GM21825 (cell line): ENCODE measurements around the gene CROCC.
A peak's percentile ranks its signal among the peaks of the same experiment; 100 is the strongest.
"Not testable (repeated sequence)": the region's sequence is repeated elsewhere in the genome, so short reads cannot be mapped to it uniquely, and the experiment has no call there.

ENCODE experiments used
- ATAC-seq: cut with Tn5 transposase; IDR thresholded peaks from one replicate; pipeline ENCODE4 v1.9.1; 2021; ENCODE audit warnings: mild to moderate bottlenecking, moderate library complexity; ENCODE audit not compliant: unreplicated experiment

Gene CROCC

DNA sequence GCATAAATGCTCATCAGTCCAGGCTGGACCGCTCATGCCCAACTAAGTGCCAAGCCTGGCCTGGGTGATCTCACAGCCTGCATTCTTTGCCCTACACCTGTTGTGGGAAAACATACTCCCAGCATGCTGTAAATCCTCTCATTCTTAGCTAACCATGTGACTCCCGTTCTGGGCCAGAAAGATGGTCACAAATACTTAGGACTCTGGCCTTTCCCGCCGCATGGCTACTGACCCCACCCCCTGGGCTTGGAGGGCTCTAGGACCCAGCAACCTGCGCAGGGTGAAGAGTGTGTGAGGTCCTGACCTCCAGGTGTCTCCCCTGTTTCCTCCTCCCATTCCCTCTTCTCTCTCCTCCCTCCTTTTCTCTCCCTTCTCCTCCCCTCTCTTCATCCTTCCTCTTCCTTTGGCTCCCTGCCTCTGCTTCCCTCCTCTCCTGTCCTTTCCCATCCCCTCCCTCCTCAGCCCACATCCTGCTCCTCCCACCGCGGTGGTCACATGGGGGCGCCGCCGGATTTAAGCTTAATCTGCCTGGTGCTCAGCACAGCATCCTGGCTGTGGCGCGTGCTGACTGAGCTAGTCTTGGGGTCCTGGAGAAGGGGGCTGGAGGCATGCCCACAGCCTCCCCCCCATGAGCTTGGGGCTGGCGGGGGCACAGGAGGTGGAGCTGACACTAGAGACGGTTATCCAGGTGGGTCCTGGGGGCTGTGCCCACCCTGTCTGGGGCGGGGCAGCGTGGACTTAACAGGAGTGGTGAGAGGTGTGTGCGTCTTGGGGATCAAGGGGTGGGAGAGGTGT lies at the start of gene CROCC:
CROCC (plus strand) TSS at position 541 of the 795 bp plus-strand sequence; CDS start at position 629, 88 bp downstream.
- no peak for ATAC-seq

- not testable (repeated sequence) for ATAC-seq
Measured at GRCh38 chr1:16872152-16873075, 49.3 kb upstream of the CROCC start.

DNA sequence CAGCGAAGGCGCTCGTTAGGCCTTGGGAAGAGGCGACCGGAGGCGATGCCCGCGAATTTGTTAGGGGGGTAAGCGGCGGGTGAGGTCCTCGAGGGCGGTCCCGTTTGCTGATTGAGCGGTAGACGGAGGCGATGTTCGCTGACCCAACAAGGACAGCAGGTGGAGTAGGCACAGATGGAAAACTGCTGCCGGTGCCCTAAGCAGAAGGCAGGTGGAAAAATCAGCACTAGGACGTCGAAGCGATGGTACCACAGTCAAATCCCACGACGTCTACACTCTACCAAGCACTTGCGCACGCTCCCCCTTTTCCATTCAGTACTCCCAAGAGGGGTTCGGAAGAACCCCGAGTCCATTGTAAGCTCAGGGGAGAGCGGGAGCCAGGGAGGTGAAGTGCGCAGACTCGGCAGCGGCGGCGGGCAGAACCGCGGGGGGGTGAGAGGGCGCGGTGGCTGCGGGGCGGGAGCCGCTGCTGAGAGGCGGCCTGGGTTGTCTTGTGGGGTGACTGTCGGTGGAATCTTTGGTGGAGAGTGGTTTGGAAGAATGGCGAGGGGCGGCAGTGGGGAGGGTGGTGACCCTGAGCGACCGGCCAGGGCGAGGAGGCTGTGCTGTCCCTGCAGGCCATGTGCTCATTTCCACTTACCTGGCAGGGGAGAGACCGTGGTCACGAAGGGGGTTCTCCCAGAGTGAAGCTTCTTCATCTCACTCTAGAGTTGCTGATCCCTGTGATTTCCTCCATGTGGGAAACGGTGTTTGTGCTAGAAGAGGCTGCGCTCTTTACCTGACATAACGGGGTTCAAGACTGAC lies 48.5 kb upstream of the CROCC start:
- ATAC-seq: not testable (repeated sequence)

GRCh38 chr1:16874968-16875765 lies 46.6 kb upstream of the CROCC start:
- ATAC-seq: not testable (repeated sequence)

GRCh38 chr1:16881742-16882141 lies 40.0 kb upstream of the CROCC start:
- ATAC-seq: not testable (repeated sequence)

GRCh38 chr1:16882986-16883385 lies 38.7 kb upstream of the CROCC start:
- ATAC-seq: no peak

DNA sequence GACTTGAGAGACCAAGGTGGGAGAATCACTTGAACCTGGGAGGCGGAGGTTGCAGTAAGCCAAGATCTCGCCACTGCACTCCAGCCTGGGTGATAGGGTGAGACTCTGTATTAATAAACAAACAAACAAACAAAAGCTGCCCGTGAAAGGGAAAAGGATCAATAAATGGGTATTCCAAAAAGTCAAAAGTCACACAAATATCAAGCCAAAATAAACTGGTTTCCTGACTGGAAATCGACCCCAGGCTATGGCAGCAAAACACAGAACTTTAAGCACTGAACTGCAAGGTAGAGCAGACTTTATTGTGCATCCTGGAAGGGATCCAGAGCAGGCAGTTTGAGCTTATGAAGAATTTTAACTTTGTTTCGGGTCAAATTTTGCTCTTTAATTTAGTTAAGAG lies 37.2 kb upstream of the CROCC start:
- ATAC-seq: not testable (repeated sequence)

DNA sequence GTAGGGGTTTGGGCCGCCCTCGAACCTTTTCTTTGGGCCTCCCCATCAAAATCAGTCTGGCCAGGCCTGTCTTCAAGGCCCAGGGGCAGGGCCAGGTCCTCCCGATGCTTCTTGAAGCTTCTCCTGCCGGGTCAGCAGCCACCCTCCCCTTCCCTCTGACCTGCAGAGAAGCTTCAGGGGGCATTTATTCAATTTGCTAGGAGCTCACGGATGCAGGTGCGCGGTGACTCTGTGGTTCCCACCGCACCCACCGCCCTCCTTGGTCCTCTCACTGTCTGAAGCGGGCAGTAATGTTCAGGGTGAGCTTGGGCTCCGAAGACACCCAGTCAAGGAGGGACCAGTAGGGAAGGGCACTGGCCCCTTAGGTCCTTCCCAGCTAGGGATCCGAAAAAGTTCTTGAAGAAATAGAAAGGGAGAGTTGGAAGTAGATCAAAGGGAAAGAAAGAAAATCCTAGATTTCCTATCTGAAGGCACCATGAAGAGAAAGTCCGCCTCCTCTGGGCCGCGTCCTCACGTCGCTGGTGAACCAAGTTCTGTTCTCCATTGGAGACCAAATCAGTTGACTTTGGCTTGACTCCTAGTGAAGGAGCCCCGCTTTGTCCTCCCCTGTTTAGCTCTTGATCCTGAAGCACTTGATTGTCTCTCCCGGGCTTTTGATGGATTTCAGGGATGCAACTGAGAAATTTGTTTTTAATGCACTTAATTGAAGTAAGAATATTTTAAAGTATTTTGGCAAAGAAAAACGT lies 34.7 kb upstream of the CROCC start:
- no peak for ATAC-seq

DNA sequence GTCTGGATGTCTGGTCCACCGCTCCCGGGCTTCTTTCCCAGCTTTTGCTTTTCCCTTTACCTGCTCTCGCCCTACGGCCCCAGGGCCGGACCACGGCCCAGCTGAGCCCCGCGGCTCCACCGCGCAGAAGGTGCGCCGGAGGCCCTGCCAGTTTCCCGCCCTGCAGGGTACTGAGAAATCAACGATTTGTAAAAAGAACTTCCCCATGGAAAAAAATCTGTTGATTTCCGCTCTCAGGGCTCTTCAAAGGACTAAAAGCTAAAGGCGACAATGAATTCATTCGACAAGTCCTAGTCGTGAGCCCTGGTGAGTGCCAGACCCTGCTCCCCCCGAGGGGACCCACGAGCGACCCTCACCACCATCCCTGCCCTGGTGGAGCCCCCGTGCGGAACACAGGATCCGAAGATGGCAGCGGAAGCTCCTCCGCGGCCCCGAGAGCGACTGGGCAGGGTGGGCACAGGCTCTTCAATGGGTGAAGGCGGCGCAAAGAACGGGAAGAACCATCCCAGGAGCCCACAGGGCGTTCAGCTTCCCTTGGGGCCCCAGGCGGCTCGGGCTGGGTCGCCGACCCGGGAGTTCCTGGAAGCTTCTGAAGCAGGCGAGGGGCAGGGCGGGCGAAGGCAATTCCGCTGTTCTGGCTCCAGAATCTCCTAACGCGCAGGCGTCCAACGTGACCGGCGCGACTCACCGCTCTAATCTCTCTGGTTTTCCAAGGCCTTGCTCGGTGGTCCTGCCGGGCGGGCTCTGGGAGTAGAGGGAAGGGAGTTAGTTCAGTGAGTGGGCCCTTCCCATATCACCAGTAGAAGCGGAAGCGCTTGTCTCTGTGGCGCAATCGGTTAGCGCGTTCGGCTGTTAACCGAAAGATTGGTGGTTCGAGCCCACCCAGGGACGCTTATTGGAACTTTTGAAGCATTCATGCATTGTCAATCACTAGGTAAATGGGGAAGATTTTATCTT lies 32.6 kb upstream of the CROCC start:
- ATAC-seq: no peak

GRCh38 chr1:16890539-16891021 lies 31.2 kb upstream of the CROCC start:
- ATAC-seq: not testable (repeated sequence)

- ATAC-seq: not testable (repeated sequence)
Measured at GRCh38 chr1:16891057-16891456, 30.7 kb upstream of the CROCC start.

DNA sequence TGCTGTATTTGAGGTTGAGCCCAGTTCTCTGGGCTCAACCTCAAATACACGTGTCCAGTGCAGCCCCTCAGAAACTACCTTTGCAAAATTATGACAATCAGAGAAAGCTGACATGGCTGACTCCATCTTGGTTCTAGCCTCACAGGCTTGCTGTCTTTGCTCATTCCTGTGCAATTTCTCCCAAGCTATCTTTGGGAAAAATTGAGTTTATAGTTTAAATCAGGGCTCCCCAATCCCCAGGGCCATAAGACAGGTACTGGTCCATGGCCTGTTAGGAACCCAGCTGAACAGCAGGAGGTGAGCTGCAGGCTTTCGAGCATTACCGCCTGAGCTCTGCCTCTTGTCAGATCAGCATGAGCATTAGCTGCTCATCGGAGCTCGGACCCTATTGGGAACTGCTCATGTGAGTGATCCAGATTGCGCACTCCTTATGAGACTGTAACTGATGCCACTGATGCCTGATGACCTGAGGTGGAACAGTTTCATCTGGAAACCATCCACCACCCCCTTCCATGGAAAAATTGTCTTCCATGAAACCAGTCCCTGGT lies 28.7 kb upstream of the CROCC start:
- ATAC-seq: not testable (repeated sequence)

GRCh38 chr1:16893796-16894195 lies 27.9 kb upstream of the CROCC start:
- ATAC-seq: not testable (repeated sequence)

- ATAC-seq: not testable (repeated sequence)
Measured at GRCh38 chr1:16894338-16894737, 27.4 kb upstream of the CROCC start.

DNA sequence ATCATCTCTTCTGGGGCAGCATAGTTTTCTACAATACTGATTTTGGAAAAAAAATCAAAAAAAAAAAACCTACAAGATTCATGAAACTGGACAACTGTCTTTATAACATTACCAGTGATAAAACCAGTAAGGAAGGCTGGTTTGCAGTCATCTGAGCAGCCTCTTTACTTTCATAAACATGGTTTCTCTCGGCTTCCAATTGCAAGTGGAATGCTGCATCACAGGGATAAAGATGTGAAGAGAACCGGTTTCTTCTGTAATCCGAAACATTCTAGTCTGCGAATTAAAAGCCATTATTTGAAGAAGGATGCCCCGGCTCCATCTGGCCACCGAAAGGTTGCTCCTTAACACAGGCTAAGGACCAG lies 26.5 kb upstream of the CROCC start:
- not testable (repeated sequence) for ATAC-seq

- peak; percentile 98 for ATAC-seq
Measured at GRCh38 chr1:16895598-16896315, 26.0 kb upstream of the CROCC start, which contains the start of gene RNU1-2. Gene RNU1-2 (plus strand): TSS chr1:16895980.
